Liver (tissue), 9 donors: ENCODE data around the gene PIP5K1C. TPM values are rescaled to one million over a fixed set of nuclear protein-coding genes. Genes with fewer than 3 reads are reported as not detected.

ENCODE experiments used
- DNase-seq: peaks from one replicate; pipeline ENCODE4 v3.0.0-alpha.2; 2017; ENCODE audit warnings: low spot score
- H3K27ac ChIP-seq, 2 donors: one replicate each; pipeline ENCODE4 v1.7.0; 2013; ENCODE audit warnings: inconsistent platforms in 2 of 2, low read length in 2 of 2, control low read depth in 1 of 2, low read depth in 1 of 2, mild to moderate bottlenecking in 1 of 2
- H3K27me3 ChIP-seq, 4 donors: one replicate each; pipeline versions ENCODE4 v1.6.1 to v1.7.0; 2013; ENCODE audit warnings: low read length in 3 of 4, inconsistent platforms in 1 of 4, mild to moderate bottlenecking in 1 of 4, moderate library complexity in 1 of 4; ENCODE audit not compliant: control insufficient read depth in 4 of 4, insufficient read depth in 4 of 4
- H3K36me3 ChIP-seq, 4 donors: one replicate each; pipeline versions ENCODE4 v1.6.1 to v1.7.0; 2013; ENCODE audit warnings: low read length in 3 of 4, mild to moderate bottlenecking in 3 of 4, low read depth in 1 of 4, moderate library complexity in 1 of 4; ENCODE audit not compliant: control insufficient read depth in 4 of 4, insufficient read depth in 3 of 4
- H3K4me1 ChIP-seq, 4 donors: one replicate each; pipeline versions ENCODE4 v1.6.1 to v1.7.0; 2013; ENCODE audit warnings: low read length in 3 of 4, mild to moderate bottlenecking in 3 of 4, moderate library complexity in 1 of 4; ENCODE audit not compliant: control insufficient read depth in 4 of 4, insufficient read depth in 4 of 4
- H3K4me3 ChIP-seq, 3 donors: one replicate each; pipeline versions ENCODE4 v1.6.1 to v1.7.0; 2013; ENCODE audit warnings: low read length in 3 of 3, control low read depth in 1 of 3, low read depth in 1 of 3, mild to moderate bottlenecking in 1 of 3
- H3K9ac ChIP-seq, 2 donors: one replicate each; pipeline ENCODE4 v1.7.0; 2013; ENCODE audit warnings: low read length in 2 of 2, mild to moderate bottlenecking in 2 of 2, moderate library complexity in 2 of 2, control low read depth in 1 of 2, low read depth in 1 of 2
- H3K9me3 ChIP-seq, 4 donors: one replicate each; pipeline versions ENCODE4 v1.6.1 to v1.7.0; 2013; ENCODE audit warnings: low read length in 3 of 4; ENCODE audit not compliant: control insufficient read depth in 4 of 4
- ATF3 ChIP-seq: IDR thresholded peaks from 2 replicates; pipeline ENCODE4 v1.6.1; 2016; ENCODE audit warnings: antibody characterized with exemption
- CTCF ChIP-seq: fragments of 150-350 bp; IDR thresholded peaks from 2 replicates; pipeline ENCODE4 v1.5.1; 2017; ENCODE audit warnings: improper control_type of control experiment, low read depth, low read length; ENCODE audit not compliant: missing input control
- EGR1 ChIP-seq, 2 donors: IDR thresholded peaks; 2 replicates each; pipeline ENCODE4 v1.6.1; 2016 to 2018; ENCODE audit warnings: antibody characterized with exemption in 2 of 2, low read depth in 2 of 2
- FOXA1 ChIP-seq: IDR thresholded peaks from 2 replicates; pipeline ENCODE4 v1.6.1; 2016; ENCODE audit warnings: antibody characterized with exemption
- FOXA2 ChIP-seq: IDR thresholded peaks from 2 replicates; pipeline ENCODE4 v1.6.1; 2016; ENCODE audit warnings: antibody characterized with exemption
- GABPA ChIP-seq, 2 donors: IDR thresholded peaks in 1 of 2; conservative IDR thresholded peaks in 1 of 2; 2 replicates each; pipeline ENCODE4 v1.6.1; 2016; ENCODE audit warnings: antibody characterized with exemption in 2 of 2, mild to moderate bottlenecking in 1 of 2, moderate library complexity in 1 of 2
- HNF4A ChIP-seq, 2 donors: conservative IDR thresholded peaks; 2 replicates each; pipeline ENCODE4 v1.6.1; 2016; ENCODE audit warnings: antibody characterized with exemption in 2 of 2, mild to moderate bottlenecking in 2 of 2
- HNF4G ChIP-seq: IDR thresholded peaks from 2 replicates; pipeline ENCODE4 v1.6.1; 2016; ENCODE audit warnings: antibody characterized with exemption
- JUND ChIP-seq, 2 donors: IDR thresholded peaks; 2 replicates each; pipeline ENCODE4 v1.6.1; 2016; ENCODE audit warnings: antibody characterized with exemption in 2 of 2
- MAX ChIP-seq: IDR thresholded peaks from 2 replicates; pipeline ENCODE4 v1.6.1; 2016; ENCODE audit warnings: antibody characterized with exemption
- NR2F2 ChIP-seq: IDR thresholded peaks from 2 replicates; pipeline ENCODE4 v1.6.1; 2016; ENCODE audit warnings: antibody characterized with exemption
- RXRA ChIP-seq, 2 donors: IDR thresholded peaks; 2 replicates each; pipeline ENCODE4 v1.6.1; 2017 to 2018; ENCODE audit warnings: antibody characterized with exemption in 2 of 2, mild to moderate bottlenecking in 1 of 2
- SP1 ChIP-seq: IDR thresholded peaks from 2 replicates; pipeline ENCODE4 v1.6.1; 2018; ENCODE audit warnings: antibody characterized with exemption, mild to moderate bottlenecking
- TAF1 ChIP-seq: conservative IDR thresholded peaks from 2 replicates; pipeline ENCODE4 v1.6.1; 2016; ENCODE audit warnings: antibody characterized with exemption, mild to moderate bottlenecking
- YY1 ChIP-seq: IDR thresholded peaks from 2 replicates; pipeline ENCODE4 v1.6.1; 2016; ENCODE audit warnings: antibody characterized with exemption, mild to moderate bottlenecking
- ZBTB33 ChIP-seq: IDR thresholded peaks from 2 replicates; pipeline ENCODE4 v1.6.1; 2016; ENCODE audit warnings: antibody characterized with exemption
- WGBS: extraction: QIAGEN DNeasy Blood & Tissue Kit; methylation state at CpG from one replicate; pipeline ENCODE4 v1.1.7; 2013; 5-methylcytosine and 5-hydroxymethylcytosine counted together
- polyA plus RNA-seq, 2 donors: library from polyadenylated mRNA; stranded (reverse) in 1 of 2; unstranded in 1 of 2; fragments of 200-250 nt in 1 of 2; fragments of >200 nt in 1 of 2; fragmentation: Nextera tagmentation in 1 of 2; extraction: Ambion mirVana in 1 of 2; gene quantifications; one replicate each; pipeline versions ENCODE4 v1.2.1 to v1.2.3, GENCODE V29; 2013 to 2015
- total RNA-seq, 2 donors: library from RNA; depleted of rRNA; stranded (reverse); fragments of >200 nt; gene quantifications; one replicate each; pipeline ENCODE4 v1.2.3, GENCODE V29; 2014
- TF ChIP-seq, protein P1 (sequence below): IDR thresholded peaks from 2 replicates; pipeline ENCODE4 v1.6.1; 2016; ENCODE audit warnings: antibody characterized with exemption, mild to moderate bottlenecking
- donor health status: healthy.
- donor health status: healthy.
- donor health status: healthy.
- donor health status: healthy.
- donor health status: healthy.

Gene PIP5K1C
- total and polyA plus RNA-seq, 4 donors = 1.8 to 7.4 (median 6.0) TPM

GRCh38 chr19:3642987-3643673 is 57.1 kb downstream of the PIP5K1C start:
- H3K4me1 ChIP-seq = peaks cover 7 to 16% (median 12%) of the 10 kb centered on the region in 4 donors
- peak; percentile 42 for DNase-seq
- 93% methylated on average over 36 of the region's 36 CpGs for WGBS
- no peaks in the 10 kb centered on the region for H3K9me3 ChIP-seq
- no peak overlapping the region for H3K27ac ChIP-seq
- TF ChIP-seq EGR1 (IDR thresholded peaks at IDR 0.05; ENCODE audit: low read depth in 2 of 2) = no peak
- TF ChIP-seq MAX = no peak
- TF ChIP-seq GABPA (IDR thresholded peaks at IDR 0.05 in 1 of 2, conservative IDR thresholded peaks at IDR 0.05 in 1 of 2) = no peak
- no peak for TF ChIP-seq HNF4G
- no peak for TF ChIP-seq YY1
- TF ChIP-seq ZBTB33 = no peak
- TF ChIP-seq FOXA1 = no peak
- no peak for TF ChIP-seq ATF3
- no peak for TF ChIP-seq RXRA (IDR thresholded peaks at IDR 0.05)
- no peak for TF ChIP-seq JUND (IDR thresholded peaks at IDR 0.05)
- no peak for TF ChIP-seq HNF4A (conservative IDR thresholded peaks at IDR 0.05)
- no peak for TF ChIP-seq TAF1
- TF ChIP-seq, protein P1, sequence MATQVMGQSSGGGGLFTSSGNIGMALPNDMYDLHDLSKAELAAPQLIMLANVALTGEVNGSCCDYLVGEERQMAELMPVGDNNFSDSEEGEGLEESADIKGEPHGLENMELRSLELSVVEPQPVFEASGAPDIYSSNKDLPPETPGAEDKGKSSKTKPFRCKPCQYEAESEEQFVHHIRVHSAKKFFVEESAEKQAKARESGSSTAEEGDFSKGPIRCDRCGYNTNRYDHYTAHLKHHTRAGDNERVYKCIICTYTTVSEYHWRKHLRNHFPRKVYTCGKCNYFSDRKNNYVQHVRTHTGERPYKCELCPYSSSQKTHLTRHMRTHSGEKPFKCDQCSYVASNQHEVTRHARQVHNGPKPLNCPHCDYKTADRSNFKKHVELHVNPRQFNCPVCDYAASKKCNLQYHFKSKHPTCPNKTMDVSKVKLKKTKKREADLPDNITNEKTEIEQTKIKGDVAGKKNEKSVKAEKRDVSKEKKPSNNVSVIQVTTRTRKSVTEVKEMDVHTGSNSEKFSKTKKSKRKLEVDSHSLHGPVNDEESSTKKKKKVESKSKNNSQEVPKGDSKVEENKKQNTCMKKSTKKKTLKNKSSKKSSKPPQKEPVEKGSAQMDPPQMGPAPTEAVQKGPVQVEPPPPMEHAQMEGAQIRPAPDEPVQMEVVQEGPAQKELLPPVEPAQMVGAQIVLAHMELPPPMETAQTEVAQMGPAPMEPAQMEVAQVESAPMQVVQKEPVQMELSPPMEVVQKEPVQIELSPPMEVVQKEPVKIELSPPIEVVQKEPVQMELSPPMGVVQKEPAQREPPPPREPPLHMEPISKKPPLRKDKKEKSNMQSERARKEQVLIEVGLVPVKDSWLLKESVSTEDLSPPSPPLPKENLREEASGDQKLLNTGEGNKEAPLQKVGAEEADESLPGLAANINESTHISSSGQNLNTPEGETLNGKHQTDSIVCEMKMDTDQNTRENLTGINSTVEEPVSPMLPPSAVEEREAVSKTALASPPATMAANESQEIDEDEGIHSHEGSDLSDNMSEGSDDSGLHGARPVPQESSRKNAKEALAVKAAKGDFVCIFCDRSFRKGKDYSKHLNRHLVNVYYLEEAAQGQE = no peak
- TF ChIP-seq NR2F2 = no peak
- no peak for TF ChIP-seq FOXA2
- TF ChIP-seq SP1 = no peak
- peaks cover 0 to 17% (median 8%) of the 10 kb centered on the region in 4 donors for H3K36me3 ChIP-seq
- no peak overlapping the region for H3K4me3 ChIP-seq
- H3K9ac ChIP-seq = no peak overlapping the region
- no peaks in the 10 kb centered on the region for H3K27me3 ChIP-seq

DNA sequence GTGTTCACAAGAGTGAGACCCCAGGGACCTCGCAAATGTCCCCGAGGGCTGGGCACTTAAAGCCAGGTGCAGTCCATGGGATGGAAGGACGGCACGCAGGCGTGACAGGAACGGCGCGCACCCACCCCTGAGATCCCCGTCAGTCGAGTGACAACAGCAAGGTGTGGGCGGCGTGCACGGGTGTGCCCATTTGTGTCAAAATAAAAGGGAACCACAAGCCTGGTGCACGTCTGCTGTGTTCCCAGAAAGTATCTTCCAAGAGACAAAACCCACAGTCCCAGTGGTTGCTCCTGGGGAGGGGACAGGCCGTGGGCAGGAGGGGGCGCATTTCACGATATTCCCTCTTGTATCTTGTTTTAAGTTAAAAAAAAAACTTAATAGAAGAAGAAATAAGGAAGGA is 58.0 kb downstream of the PIP5K1C start:
- Histone ChIP-seq H3K4me3 (no peak overlapping the region), H3K9ac (no peak overlapping the region), H3K36me3 (peaks cover 0 to 17% (median 9%) of the 10 kb centered on the region in 4 donors), H3K9me3 (no peaks in the 10 kb centered on the region), H3K4me1 (peaks cover 7 to 16% (median 12%) of the 10 kb centered on the region in 4 donors), H3K27ac (no peak overlapping the region), H3K27me3 (no peaks in the 10 kb centered on the region)
- no peak for DNase-seq
- WGBS = 97% methylated on average over 17 of the region's 17 CpGs
- TF ChIP-seq YY1 = no peak
- TF ChIP-seq GABPA (IDR thresholded peaks at IDR 0.05 in 1 of 2, conservative IDR thresholded peaks at IDR 0.05 in 1 of 2) = no peak
- TF ChIP-seq FOXA2 = no peak
- no peak for TF ChIP-seq MAX
- TF ChIP-seq, protein P1 = no peak
- TF ChIP-seq NR2F2 = no peak
- TF ChIP-seq CTCF = no peak
- TF ChIP-seq TAF1 = no peak
- TF ChIP-seq RXRA (IDR thresholded peaks at IDR 0.05) = no peak
- TF ChIP-seq HNF4G = no peak
- TF ChIP-seq SP1 = no peak
